ENCODE data around the gene LRRC8E. TPM values are rescaled to one million over a fixed set of nuclear protein-coding genes. Genes with fewer than 3 reads are reported as not detected.

Gene LRRC8E
- total RNA-seq, 2 donors from 2014 or later = not detected

DNA sequence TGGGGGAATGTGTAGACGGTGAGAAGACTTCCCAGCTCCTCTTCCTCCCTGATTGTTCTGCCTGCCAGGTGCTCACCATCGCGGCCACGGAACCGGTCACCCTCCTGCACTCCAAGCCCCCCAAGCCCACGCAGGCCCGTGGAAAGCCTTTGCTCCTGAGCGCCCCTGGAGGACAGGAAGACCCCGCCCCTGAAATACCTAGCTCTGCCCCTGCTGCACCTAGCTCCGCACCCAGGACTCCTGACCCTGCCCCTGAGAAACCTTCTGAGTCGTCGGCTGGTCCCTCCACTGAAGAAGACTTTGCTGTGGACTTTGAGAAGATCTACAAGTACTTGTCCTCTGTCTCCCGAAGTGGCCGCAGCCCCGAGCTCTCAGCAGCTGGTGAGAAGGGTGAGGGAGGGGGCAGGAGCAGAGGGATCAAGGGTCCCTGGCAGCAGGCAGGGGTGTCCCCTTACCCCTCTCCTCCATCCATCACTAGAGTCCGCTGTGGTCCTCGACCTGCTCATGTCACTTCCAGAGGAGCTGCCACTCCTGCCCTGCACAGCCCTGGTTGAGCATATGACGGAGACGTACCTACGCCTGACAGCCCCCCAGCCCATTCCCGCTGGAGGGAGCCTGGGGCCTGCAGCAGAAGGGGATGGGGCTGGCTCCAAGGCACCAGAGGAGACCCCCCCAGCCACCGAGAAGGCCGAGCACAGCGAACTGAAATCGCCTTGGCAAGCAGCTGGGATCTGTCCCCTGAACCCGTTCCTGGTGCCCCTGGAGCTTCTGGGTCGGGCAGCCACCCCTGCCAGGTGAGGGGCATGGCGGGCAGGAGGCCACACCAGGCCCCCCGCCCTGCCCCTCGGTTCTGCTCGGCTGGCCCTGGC, 33.9 kb downstream of the LRRC8E start:
- DNase-seq (no peak), ATAC-seq (replicated peaks in 1 of 2) (no peak)
- no peak overlapping the region for H3K4me3 Mint-ChIP-seq
- no peaks in the 10 kb centered on the region for H3K9me3 Mint-ChIP-seq
- no peak overlapping the region for H3K27ac Mint-ChIP-seq
- H3K36me3 Mint-ChIP-seq (ENCODE audit: insufficient read depth in 2 of 2) = peaks cover 1 to 4% of the 10 kb centered on the region in 2 donors
- H3K27me3 Mint-ChIP-seq (ENCODE audit: low read depth) = peaks cover 16% of the 10 kb centered on the region
- H3K4me1 Mint-ChIP-seq (ENCODE audit: low read depth) = peaks cover 28% of the 10 kb centered on the region

DNA sequence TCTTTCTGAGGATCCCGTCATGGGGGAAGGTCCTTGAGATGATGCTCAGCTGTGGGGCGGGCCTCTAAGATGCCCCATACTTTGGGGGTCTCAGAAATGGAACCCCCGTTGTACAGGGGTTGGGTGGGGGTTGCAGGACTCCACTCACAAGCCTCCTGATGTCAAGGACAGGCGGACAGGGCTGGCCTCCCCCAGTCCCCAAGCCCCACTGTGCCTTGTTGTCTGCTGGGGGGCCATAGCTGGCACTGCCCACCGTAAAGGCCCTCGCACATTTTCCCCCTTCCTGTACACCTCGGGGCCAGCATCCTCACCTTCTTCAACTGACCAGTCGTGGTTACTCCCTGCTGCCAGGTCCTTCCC, 34.5 kb downstream of the LRRC8E start:
- Mint-ChIP-seq H3K9me3 (no peaks in the 10 kb centered on the region), H3K4me1 (ENCODE audit: low read depth) (peaks cover 27% of the 10 kb centered on the region), H3K27ac (no peak overlapping the region), H3K4me3 (no peak overlapping the region), H3K27me3 (ENCODE audit: low read depth) (peaks cover 14% of the 10 kb centered on the region), H3K36me3 (ENCODE audit: insufficient read depth in 2 of 2) (peaks cover 1 to 4% of the 10 kb centered on the region in 2 donors)
- ATAC-seq (replicated peaks in 1 of 2) (no peak), DNase-seq (no peak)

DNA sequence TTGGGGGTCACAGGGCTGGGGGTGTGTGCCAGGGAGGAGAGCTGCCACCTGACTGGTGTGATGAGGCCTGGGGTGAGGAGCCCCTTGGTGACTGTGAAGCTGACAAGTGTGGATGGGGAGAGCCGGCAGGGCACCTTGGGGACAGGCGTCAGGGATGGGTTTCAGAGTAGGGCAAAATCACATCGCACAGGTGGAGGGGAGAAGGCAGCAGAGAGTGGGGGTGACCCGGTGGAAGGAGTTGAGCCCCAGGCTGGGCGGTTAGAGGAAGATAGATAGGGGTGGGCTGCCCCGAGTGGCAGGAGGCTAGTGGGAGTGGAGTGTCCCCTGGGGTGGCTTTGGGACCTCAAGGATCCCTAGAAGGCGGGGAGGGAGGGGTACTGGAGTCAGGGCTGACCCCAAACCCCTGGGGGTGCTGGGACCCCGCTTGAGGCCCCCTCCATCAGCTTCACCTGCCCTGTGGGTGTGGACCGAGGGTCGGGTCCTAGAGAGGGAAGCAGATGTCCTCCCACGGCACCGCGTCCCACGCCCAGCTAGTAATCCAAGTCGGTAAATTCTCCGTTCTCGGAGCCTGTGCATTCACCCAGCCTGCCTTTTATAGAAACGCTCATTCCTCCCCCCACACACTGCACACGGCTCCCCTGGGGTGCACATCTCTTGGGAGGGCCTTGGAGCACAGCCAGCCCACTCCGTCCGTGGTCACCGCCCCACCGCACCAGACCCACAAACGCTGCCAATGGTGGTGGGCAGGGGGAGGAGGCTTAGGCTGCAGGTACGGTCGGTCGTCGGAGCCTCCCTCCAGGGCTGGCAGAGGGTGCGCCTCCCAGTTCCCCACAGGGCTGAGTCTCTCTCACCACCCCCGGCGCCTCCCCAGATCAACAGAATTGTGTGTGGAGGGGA, 35.2 kb downstream of the LRRC8E start:
- no peak for ATAC-seq (replicated peaks in 1 of 2)
- H3K36me3 Mint-ChIP-seq (ENCODE audit: insufficient read depth in 2 of 2) = peaks cover 1 to 4% of the 10 kb centered on the region in 2 donors
- H3K4me3 Mint-ChIP-seq = no peak overlapping the region

DNA sequence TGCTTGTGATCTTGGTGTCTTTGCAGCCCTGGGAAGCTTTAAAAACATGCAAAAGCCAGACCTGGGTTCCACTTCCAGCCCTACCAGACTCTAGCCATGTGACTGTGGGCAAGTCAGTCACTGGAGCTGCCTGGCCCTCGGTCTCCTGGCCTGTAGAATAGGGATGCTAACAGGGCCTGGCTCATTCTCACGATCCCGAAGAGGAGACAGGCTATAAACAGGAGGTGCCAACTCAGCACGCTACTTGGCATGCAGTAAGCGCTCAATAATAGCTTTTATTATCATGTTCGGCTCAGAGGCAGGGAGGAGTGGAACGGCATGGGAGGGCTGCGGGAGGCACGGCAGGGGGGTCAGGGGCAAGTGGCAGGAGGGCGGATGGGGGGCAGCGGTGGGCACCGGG, 35.9 kb downstream of the LRRC8E start:
- peak overlapping the region; percentile 58 to 63 for H3K4me3 Mint-ChIP-seq
- peaks cover 7% of the 10 kb centered on the region for H3K27me3 Mint-ChIP-seq (ENCODE audit: low read depth)
- no peaks in the 10 kb centered on the region for H3K9me3 Mint-ChIP-seq
- no peak overlapping the region for H3K27ac Mint-ChIP-seq
- peaks cover 19% of the 10 kb centered on the region for H3K4me1 Mint-ChIP-seq (ENCODE audit: low read depth)
- ATAC-seq (replicated peaks in 1 of 2) = no peak
- H3K36me3 Mint-ChIP-seq (ENCODE audit: insufficient read depth in 2 of 2) = peaks cover 1 to 4% of the 10 kb centered on the region in 2 donors
- DNase-seq = no peak

More for the DNA sequence above, 35.2 kb downstream of the LRRC8E start:
- H3K27ac Mint-ChIP-seq = no peak overlapping the region
- no peak for DNase-seq
- H3K9me3 Mint-ChIP-seq = no peaks in the 10 kb centered on the region
- peaks cover 20% of the 10 kb centered on the region for H3K4me1 Mint-ChIP-seq (ENCODE audit: low read depth)
- H3K27me3 Mint-ChIP-seq (ENCODE audit: low read depth) = peaks cover 7% of the 10 kb centered on the region

DNA sequence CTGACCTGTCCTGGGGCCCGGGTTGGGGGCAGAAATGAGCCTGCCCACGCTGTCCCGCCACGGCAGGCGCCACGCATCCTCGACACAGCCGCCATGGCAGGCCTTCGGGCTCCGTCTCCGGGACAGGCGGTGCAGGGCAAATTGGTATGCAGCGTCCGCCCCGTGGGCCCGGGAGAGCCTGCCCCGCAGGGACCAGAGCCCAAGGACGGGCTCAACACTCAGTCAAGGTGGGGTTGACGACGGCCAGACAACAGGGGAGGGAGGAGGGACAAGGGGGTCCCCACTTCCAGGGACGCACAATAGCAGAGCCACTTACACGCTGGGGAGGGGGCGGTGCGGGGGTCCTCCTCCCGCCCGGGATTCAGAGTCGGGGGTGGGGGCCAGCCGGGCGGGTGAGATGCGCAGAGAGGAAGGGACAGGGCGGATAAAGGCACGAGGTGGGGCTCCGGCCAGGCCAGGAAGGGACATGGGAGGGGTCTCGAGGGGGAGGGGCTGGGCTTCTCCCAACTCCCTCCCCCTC, 36.4 kb downstream of the LRRC8E start:
- DNase-seq (no peak), ATAC-seq (replicated peaks in 1 of 2) (no peak)
- peak overlapping the region in 1 of 2 donors; percentile 52 for H3K4me3 Mint-ChIP-seq
- peaks cover 0 to 3% of the 10 kb centered on the region in 2 donors for H3K36me3 Mint-ChIP-seq (ENCODE audit: insufficient read depth in 2 of 2)
- H3K9me3 Mint-ChIP-seq = no peaks in the 10 kb centered on the region
- H3K4me1 Mint-ChIP-seq (ENCODE audit: low read depth) = peaks cover 18% of the 10 kb centered on the region
- H3K27me3 Mint-ChIP-seq (ENCODE audit: low read depth) = peaks cover 3% of the 10 kb centered on the region
- no peak overlapping the region for H3K27ac Mint-ChIP-seq

DNA sequence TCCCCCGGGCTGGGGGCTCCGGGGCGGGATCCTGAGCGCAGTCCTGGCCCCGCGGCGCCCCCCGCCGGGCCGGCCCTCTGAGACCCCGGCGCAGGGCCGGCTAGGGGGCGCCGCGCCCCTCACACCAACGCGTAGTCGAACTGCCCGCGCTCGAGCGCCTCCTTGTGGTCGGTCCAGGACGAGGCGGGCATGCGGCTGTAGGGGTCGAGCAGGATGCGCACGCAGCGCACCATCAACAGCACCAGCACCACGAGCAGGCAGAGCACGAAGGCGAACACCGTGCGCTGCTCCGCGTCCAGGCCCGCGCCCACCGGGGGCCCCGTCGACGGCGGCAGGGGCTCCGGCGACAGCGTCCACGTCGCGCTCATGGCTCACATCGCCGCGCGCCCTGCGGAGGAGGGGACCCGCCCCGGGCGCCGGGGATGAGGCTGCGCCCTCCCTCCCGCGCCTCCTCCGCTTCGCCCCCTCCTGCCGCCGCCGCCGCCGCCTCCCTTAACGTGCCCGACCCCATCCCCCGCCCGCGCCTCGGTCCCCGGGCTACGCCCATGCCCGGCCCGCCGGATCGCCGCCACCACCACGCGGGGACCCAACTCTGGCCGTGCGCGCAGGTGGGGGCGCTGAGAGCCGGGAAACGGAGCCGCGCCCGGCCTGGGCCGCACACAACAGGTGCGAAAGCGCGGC, 37.0 kb downstream of the LRRC8E start:
- Mint-ChIP-seq H3K9me3 (no peaks in the 10 kb centered on the region), H3K4me3 (peak overlapping the region; percentile 43 to 76), H3K27me3 (ENCODE audit: low read depth) (no peaks in the 10 kb centered on the region), H3K36me3 (ENCODE audit: insufficient read depth in 2 of 2) (no peaks in the 10 kb centered on the region), H3K27ac (no peak overlapping the region), H3K4me1 (ENCODE audit: low read depth) (peaks cover 17% of the 10 kb centered on the region)
- DNase-seq (peak; percentile 87 to 88), ATAC-seq (replicated peaks in 1 of 2) (peak; percentile 46 to 53)

DNA sequence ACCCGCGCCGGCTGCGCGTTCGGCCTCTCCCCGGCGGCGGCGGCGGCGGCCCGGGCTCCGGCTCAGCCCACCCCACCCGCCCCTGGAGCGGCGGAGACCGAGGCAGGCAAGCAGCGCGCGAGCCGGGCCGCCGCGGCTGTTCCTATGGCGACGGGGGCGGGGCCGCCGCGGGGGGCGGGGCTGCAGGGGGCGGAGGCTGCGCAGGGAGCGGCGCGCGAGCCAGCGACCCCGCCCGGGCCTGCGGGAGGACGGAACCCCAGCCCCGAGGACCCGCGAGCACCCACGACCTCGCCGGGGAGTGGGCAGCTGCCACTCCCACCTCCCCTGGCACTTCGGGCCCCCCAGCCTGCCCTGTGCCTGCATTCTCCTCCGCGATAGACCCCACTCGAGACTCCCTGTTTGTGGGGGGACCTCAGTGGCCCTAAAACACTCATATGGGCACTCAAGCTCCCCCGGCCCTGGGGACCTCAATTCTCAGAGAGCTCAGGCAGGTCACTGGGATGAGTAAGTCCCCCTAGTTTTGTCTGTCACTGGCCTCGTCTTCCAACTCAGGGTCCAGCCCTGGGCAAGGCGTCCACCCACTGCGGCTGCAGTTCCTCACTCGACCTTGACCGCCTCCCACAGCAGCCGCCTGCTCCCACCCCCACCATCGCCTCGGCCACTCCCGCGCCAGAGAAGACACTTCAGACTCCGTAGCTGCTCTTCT, 37.9 kb downstream of the LRRC8E start, which contains the start of gene CTXN1:
Gene CTXN1, minus strand, starts transcription at position 115 of the 706 bp plus-strand sequence. CDS start 597 bp downstream, outside the sequence.
- H3K27ac Mint-ChIP-seq = no peak within 1 kb of the TSS
- H3K27me3 Mint-ChIP-seq (ENCODE audit: low read depth) = no peaks in the 10 kb centered on the region
- peaks cover 17% of the 10 kb centered on the region for H3K4me1 Mint-ChIP-seq (ENCODE audit: low read depth)
- peak within 1 kb of the TSS; percentile 65 to 82 for H3K4me3 Mint-ChIP-seq
- H3K9me3 Mint-ChIP-seq = no peaks in the 10 kb centered on the region
- no peaks in the 10 kb centered on the region for H3K36me3 Mint-ChIP-seq (ENCODE audit: insufficient read depth in 2 of 2)
- peak; percentile 51 to 57 for ATAC-seq (replicated peaks in 1 of 2)
- DNase-seq = peak; percentile 74 to 85

DNA sequence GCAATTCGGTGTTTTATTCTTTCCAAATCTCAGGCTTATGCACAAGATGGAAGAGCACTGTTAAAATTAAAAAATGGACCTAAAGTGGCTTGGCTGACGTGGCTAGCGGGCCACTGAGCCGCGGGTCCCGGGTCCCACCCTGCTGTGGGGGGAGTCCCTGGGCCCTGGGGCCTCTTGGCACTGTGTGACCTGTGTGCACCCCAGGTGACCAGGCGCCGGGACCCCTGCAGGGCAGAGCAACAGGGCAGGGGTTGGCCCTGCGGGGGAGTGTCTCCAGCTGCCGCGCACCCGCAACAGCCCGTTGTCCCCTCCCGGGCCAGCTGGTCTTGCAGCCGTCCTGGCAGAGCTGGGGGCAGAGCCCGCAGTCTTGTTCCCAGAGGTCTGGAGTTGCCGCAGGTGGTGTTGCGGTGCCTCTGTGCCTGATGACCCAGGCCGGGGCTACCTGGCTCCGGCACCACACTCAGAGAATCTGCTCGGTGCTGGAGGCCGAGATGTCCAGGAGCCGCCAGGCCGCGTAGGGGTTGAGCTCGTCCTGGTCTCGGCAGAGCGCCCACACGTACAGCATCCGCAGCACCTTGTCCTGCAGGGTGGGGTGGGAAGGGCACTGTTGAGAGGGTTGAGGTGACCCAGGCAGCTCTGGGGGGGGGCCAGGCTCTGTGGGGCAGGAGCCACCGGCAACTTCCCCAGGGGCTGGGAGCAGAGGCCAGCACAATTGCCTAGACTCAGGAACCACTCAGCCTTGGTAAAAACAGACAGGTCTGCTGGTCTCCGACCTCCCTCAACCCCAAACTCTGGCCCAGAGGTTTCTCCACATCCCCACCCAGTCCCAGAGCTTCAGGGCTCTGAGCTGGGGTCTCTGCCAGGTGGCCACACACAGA, 38.7 kb downstream of the LRRC8E start:
- no peak for ATAC-seq (replicated peaks in 1 of 2)

GRCh38 chr19:7927605-7928333, 39.5 kb downstream of the LRRC8E start:
- Mint-ChIP-seq H3K27me3 (ENCODE audit: low read depth) (no peaks in the 10 kb centered on the region), H3K4me3 (no peak overlapping the region), H3K27ac (no peak overlapping the region), H3K36me3 (ENCODE audit: insufficient read depth in 2 of 2) (no peaks in the 10 kb centered on the region), H3K9me3 (no peaks in the 10 kb centered on the region), H3K4me1 (ENCODE audit: low read depth) (peaks cover 16% of the 10 kb centered on the region)
- no peak for DNase-seq
- ATAC-seq (replicated peaks in 1 of 2) = no peak

More for the DNA sequence above, 38.7 kb downstream of the LRRC8E start:
- H3K27me3 Mint-ChIP-seq (ENCODE audit: low read depth) = no peaks in the 10 kb centered on the region
- H3K9me3 Mint-ChIP-seq = no peaks in the 10 kb centered on the region
- no peaks in the 10 kb centered on the region for H3K36me3 Mint-ChIP-seq (ENCODE audit: insufficient read depth in 2 of 2)
- peak overlapping the region; percentile 59 to 82 for H3K4me3 Mint-ChIP-seq
- no peak overlapping the region for H3K27ac Mint-ChIP-seq
- no peak for DNase-seq
- peaks cover 16% of the 10 kb centered on the region for H3K4me1 Mint-ChIP-seq (ENCODE audit: low read depth)

GRCh38 chr19:7928334-7928706, 40.0 kb downstream of the LRRC8E start:
- Mint-ChIP-seq H3K9me3 (no peaks in the 10 kb centered on the region), H3K36me3 (ENCODE audit: insufficient read depth in 2 of 2) (no peaks in the 10 kb centered on the region), H3K4me1 (ENCODE audit: low read depth) (peaks cover 16% of the 10 kb centered on the region), H3K27me3 (ENCODE audit: low read depth) (no peaks in the 10 kb centered on the region), H3K4me3 (no peak overlapping the region), H3K27ac (peak overlapping the region; percentile 34)
- DNase-seq (no peak), ATAC-seq (replicated peaks in 1 of 2) (no peak)

Data from activated T-cell treated with anti-CD3 and anti-CD28 coated beads, Interleukin-2, amount 50 U/mL, for 72 hours (primary cell).